ENCODE measurements around the gene JAK3. TPM values are rescaled to one million over a fixed set of nuclear protein-coding genes. Genes with fewer than 3 reads are reported as not detected.
A peak's percentile ranks its signal among the peaks of the same experiment; 100 is the strongest.

Gene JAK3
- total and polyA plus RNA-seq, 2 of the 13 experiments (the other 11 are each of a cell fraction or from before 2014, with no cell fraction given): 3.4 to 18.6 TPM

- no peak for TF ChIP-seq CSRNP2 (CRISPR knock-in tag; conservative IDR thresholded peaks at IDR 0.05; ENCODE audit: low read depth)
- TF ChIP-seq GPN1 (CRISPR knock-in tag; IDR thresholded peaks at IDR 0.05; ENCODE audit: borderline replicate concordance): no peak
- TF ChIP-seq MIXL1 (CRISPR knock-in tag; IDR thresholded peaks at IDR 0.05): no peak
- no peak for TF ChIP-seq MED13 (CRISPR knock-in tag; IDR thresholded peaks at IDR 0.05)
- no peak for TF ChIP-seq ZNF549 (CRISPR knock-in tag; IDR thresholded peaks at IDR 0.05)
- TF ChIP-seq FLYWCH1 (CRISPR knock-in tag; IDR thresholded peaks at IDR 0.05): no peak
- TF ChIP-seq ZNF839 (CRISPR knock-in tag; IDR thresholded peaks at IDR 0.05; ENCODE audit: borderline replicate concordance): no peak
- no peak for TF ChIP-seq ZNF138 (CRISPR knock-in tag; IDR thresholded peaks at IDR 0.05; ENCODE audit: low read depth)
- TF ChIP-seq HMGA1 (CRISPR knock-in tag; conservative IDR thresholded peaks at IDR 0.05): no peak
- no peak for TF ChIP-seq POLR2AphosphoS5 (IDR thresholded peaks at IDR 0.05; ENCODE audit: low read depth, low read length)
- no peak for TF ChIP-seq ZNF780A (CRISPR knock-in tag; IDR thresholded peaks at IDR 0.05)
- no peak for TF ChIP-seq ZNF543 (CRISPR knock-in tag; IDR thresholded peaks at IDR 0.05)
- TF ChIP-seq ZNF761 (CRISPR knock-in tag; conservative IDR thresholded peaks at IDR 0.05): no peak
- TF ChIP-seq NR2F6 (IDR thresholded peaks at IDR 0.05): peak; percentile 43; the same call in 1 of the 2 replicates
- peak; percentile 63; the same call in 1 of the 2 replicates for TF ChIP-seq NR2F6 (CRISPR knock-in tag; IDR thresholded peaks at IDR 0.05)
- TF ChIP-seq ZNF460 (CRISPR knock-in tag; IDR thresholded peaks at IDR 0.05; ENCODE audit: borderline replicate concordance): no peak
- TF ChIP-seq ZNF770 (CRISPR knock-in tag; IDR thresholded peaks at IDR 0.05): no peak
- no peak for TF ChIP-seq ZNF274 (CRISPR knock-in tag; IDR thresholded peaks at IDR 0.05)
- TF ChIP-seq ZNF691 (CRISPR knock-in tag; IDR thresholded peaks at IDR 0.05; ENCODE audit: borderline replicate concordance, low read depth): no peak
- no peak for TF ChIP-seq RBFOX2 (IDR thresholded peaks at IDR 0.05; ENCODE audit: low read depth, low read length)
- no peak for TF ChIP-seq ZNF878 (CRISPR knock-in tag; IDR thresholded peaks at IDR 0.05)
- no peak for TF ChIP-seq ZNF510 (CRISPR knock-in tag; IDR thresholded peaks at IDR 0.05; ENCODE audit: low read depth)
- TF ChIP-seq ZNF232 (CRISPR knock-in tag; IDR thresholded peaks at IDR 0.05; ENCODE audit: borderline replicate concordance): no peak
- TF ChIP-seq RAD21 (CRISPR knock-in tag; IDR thresholded peaks at IDR 0.05): no peak
- no peak for TF ChIP-seq ARID4A (CRISPR knock-in tag; IDR thresholded peaks at IDR 0.05; ENCODE audit: borderline replicate concordance)
These were observed 40.5 kb upstream of the JAK3 start (continued) for GRCh38 chr19:17888260-17888659.
